GM21515 (cell line): ENCODE measurements around the gene NHP2.

Experiments
- ATAC-seq: cut with Tn5 transposase; IDR thresholded peaks from one replicate; pipeline ENCODE4 v1.9.1; 2021; ENCODE audit not compliant: unreplicated experiment

The NHP2 gene

GRCh38 chr5:178176791-178177190, 23.1 kb upstream of the NHP2 start:
- no peak for ATAC-seq

DNA sequence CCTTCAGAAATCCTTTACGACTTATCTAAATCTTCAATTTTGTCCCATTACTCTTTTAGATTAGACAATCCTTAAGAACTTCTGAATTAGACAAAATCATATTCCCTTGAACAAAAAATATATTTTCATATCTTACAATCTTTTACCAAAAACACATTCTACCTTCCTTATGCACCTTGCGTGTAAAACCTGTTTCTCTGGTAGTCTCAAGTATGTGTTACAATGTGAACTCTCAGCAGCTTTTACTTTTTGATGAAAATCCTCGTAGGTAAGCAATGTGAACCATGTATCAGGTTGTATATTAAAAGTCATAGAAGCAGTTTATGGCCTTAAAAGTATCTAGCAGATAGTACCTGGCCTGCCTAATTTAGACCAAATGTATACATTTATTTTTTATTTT, 20.8 kb upstream of the NHP2 start:
- ATAC-seq = no peak

DNA sequence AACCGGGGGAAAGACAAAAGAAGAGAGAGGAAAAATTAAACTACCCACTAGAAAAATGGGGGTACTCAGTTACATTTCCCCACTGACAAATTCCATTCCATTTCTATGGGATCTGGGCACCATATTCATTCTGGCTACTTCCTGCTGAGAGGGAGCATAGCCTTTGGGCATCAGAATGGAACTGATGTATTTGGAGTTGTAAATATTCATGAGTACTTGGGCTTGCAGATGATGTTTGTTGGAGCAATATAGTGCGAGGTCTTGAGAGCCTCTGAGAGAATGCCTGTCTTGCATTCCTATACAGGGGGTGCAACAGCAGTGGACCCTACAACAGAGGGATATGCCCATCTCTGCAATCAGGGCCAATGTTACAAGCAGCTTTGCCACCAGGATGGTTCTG, 16.8 kb upstream of the NHP2 start:
- ATAC-seq = no peak

DNA sequence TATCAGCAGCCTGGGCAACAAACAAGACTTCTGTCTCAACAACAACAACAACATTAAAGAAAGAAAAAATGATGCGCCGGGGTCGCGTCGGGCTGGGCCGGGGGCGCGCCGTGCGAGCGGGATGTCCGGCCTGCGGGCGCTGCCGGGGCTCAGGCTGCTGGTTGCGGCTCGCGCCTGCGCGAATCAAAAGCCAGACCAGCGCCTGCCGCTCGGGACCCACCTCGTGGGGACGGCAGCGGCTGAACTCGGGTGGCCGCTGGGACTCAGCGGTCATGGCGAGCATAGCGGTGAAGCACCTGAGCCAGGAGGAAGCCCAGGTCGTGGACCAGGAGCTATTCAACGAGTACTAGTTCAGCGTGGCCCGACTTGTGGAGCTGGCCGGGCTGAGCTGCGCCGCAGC, 11.9 kb upstream of the NHP2 start:
- ATAC-seq = no peak

- peak; percentile 91 for ATAC-seq
These were observed 10.4 kb upstream of the NHP2 start for GRCh38 chr5:178163772-178164735.

- no peak for ATAC-seq
These were observed 8.8 kb upstream of the NHP2 start for GRCh38 chr5:178162481-178162880.

GRCh38 chr5:178160176-178160575, 6.5 kb upstream of the NHP2 start:
- ATAC-seq = no peak

- no peak for ATAC-seq
These were observed 1.4 kb upstream of the NHP2 start for GRCh38 chr5:178155065-178155464.

DNA sequence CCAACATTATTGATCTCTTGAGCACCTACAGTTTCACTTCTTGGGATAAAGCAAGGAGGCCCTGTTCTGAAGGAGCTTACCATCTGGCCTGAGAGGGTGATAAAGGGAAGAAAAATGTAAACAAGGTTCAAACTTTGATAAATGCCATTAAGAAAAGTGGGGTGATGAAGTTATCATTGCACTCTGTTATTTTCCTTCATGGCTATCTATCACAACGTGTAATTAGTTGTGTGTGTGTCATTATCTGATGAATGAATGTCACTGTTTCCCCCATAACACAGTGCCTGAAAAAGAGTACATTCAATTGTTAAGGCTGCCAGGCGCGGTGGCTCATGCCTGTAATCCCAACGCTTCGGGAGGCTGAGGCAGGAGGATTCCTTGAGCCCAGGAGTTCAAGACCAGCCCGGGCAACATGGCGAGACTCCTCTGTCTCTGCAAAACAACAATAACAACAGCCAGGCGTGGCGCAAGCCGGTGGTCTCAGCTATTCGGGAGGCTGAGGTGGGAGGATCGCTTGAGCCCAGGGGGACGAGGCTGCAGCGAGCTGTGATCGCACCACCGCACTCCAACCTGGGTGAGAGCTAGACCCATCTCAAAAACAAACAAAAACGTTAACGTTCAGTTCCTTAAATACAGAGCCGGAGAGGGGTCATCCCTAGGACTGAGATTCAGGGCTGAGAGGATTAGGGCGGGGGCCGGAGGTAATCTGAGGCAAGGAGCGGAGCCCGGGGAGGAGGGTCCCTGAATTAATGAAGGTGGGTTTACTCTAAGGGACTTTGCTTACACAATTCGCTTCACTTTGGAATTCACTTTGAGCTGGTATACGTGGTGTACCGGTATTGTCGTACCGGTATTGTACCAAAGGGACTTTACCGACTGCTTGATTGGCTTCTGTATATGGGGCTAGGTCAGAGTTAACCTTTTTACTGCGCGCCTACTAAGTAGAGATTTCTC, 917 bp downstream of the NHP2 start:
- ATAC-seq = no peak

DNA sequence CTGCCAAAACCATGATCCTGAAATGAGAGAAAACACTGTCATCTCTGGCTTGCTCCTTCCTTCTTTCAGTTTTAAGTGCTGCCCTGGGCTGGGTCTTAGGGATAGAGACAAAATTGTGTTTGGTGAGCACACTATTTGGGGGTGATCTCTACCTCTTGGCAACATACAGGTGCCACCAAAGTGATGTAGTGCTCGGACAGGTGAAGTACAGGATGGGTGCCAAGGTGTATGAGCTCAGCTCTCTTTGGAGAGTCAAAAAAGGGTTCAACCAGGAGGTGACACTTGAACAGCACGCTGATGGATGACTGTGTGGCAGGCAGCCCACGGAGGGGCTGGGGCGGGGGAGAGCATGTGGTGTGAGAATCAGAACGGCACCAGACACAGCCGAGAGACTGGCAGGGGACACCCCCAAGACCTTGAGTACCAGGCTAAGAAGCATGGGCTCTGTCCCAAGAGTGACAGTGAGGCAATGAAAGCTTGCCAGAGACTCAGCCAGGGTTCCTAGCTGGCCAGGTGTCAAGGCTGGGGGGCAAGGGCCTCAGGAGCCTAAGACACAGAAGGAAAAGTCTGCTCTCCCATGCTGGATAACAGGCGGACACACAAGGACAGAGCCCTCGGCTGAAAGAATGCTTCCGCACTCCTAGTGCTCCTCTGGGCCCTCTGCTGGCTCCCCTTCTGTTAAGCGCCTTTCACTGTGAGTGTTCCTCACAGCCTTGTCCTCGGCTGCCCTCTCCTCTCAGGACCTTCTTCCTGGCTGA, 2.5 kb downstream of the NHP2 start:
- no peak for ATAC-seq

- ATAC-seq = no peak
These were observed 4.3 kb downstream of the NHP2 start for GRCh38 chr5:178149199-178149932.

DNA sequence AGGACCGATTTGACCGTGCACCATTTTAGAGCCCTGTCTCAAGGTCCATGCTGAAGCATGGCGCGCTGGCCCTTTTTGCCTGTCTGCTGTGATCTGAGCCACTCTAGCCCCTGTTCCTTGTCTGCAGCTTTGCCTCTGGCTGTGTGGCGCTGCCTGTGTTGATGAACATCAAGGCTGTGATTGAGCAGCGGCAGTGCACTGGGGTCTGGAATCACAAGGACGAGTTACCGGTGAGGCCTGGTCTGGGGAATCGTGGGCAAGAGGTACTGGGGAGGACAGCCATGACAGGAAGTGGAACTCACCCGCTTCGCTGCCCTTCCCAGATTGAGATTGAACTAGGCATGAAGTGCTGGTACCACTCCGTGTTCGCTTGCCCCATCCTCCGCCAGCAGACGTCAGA, 6.3 kb downstream of the NHP2 start:
- no peak for ATAC-seq

- peak; percentile 51 for ATAC-seq
These were observed 7.5 kb downstream of the NHP2 start for GRCh38 chr5:178145965-178146820.

DNA sequence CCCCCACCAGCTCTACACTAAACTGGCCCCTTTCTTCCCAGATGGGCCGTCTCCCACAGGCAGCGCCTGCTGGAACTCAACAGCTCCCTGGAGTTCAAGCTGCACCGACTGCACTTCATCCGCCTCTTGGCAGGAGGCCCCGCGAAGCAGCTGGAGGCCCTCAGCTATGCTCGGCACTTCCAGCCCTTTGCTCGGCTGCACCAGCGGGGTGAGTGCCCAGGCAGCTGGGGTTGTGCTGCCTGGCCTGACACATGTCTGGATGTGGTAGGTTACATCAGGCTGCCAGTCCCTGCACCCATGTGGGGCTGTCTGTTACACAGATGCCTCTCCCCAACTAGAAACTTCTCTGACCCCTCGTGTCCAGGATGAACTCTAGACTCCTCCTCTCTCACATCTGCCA, 9.8 kb downstream of the NHP2 start:
- ATAC-seq = no peak

DNA sequence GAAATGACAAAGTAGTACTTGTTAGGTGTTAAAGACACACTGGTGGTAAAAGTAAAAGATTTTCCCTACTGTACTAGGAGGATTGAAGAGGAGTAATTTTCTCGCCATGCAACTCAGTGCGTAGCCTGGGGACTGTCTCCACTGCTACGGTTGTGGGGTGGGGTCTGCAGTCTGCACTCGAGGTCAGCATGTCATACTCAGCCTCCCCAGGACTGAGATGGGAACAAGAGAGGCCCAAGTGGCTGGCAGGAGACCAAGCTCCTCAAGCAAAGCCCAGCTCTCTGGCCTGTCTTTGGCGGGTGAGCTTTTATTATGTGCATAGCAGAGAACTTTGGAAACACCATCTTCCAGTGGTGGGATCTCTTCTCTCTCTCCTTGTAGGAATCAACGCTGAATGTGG, 10.4 kb downstream of the NHP2 start:
- no peak for ATAC-seq

- no peak for ATAC-seq
These were observed 11.0 kb downstream of the NHP2 start for GRCh38 chr5:178142642-178143041.

DNA sequence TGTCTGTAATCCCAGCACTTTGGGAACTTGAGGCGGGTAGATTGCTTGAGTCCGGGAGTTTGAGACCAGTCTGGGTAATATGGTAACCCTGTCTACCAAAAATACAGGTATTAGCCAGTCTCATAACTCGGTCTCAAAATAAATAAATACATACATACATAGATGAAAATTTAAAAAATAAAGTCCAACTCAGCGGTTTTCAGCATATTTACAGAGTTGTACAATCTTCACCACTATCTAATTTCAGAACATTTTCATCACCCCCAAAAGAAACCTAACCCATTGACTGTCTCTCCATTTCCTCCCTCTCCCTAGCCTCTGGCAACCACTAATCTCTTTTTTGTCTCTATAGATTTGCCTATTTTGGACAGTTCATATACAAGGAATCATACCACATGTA, 12.1 kb downstream of the NHP2 start:
- ATAC-seq = no peak

DNA sequence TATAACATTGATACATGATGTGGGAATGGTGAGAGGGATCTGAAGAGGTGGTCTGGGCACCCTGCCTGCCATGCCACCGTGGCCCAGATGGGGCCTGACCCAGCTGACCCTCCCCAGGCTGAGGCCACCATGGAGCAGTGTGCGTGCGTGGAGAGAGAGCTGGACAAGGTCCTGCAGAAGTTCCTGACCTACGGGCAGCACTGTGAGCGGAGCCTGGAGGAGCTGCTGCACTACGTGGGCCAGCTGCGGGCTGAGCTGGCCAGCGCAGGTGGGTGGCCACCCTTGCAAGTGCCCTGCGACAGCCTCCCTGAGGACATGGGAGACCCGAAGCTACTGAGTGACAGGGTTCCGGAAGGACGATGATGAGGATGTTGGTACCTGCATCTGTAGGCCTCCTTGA, 15.7 kb downstream of the NHP2 start:
- ATAC-seq = no peak

DNA sequence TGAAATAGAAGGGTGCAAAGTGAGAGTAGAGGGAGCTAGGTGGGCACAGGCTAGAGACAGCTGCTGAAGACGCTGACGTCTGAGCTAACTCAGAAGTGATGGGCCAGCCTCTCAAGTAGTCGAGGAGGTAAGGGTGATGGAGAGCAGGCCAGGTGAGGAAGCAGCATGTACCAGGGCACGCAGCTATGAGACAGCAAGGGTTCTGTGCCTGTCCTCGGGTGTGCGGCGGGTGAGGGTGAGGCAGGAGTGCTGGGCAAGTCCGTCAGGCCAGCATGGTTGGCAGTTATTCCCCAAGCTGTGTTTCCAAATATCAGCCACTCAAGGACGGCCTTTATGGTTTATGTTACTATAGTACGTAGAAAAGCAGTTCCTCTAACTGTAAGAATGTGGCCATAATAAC, 16.7 kb downstream of the NHP2 start:
- ATAC-seq = no peak
